Thyroid gland (tissue), 4 donors: Measurements from ENCODE around the gene BMP2K. TPM values are rescaled to one million over a fixed set of nuclear protein-coding genes. Genes with fewer than 3 reads are reported as not detected.

Source experiments
- DNase-seq, 2 donors: peaks; one replicate each; pipeline ENCODE4 v3.0.0-alpha.2; 2019
- H3K27ac ChIP-seq, 3 donors: fragments of 200-600 bp; sonication (generic); 1 replicate in 2 of 3; 2 replicates in 1 of 3; pipeline ENCODE4 v1.5.1; 2016 to 2019; ENCODE audit warnings: mild to moderate bottlenecking in 1 of 3, moderate library complexity in 1 of 3
- H3K27me3 ChIP-seq: fragments of 200-600 bp; sonication (generic); one replicate; pipeline ENCODE4 v1.5.1; 2019
- H3K36me3 ChIP-seq, 2 donors: fragments of 200-600 bp; sonication (generic); one replicate each; pipeline ENCODE4 v1.5.1; 2016 to 2019
- H3K4me1 ChIP-seq, 2 donors: fragments of 200-600 bp; sonication (generic); one replicate each; pipeline ENCODE4 v1.5.1; 2017 to 2019
- H3K4me3 ChIP-seq, 3 donors: fragments of 200-600 bp; sonication (generic); replicated peaks in 1 of 3; 1 replicate in 2 of 3; 2 replicates in 1 of 3; pipeline ENCODE4 v1.5.1; 2016; ENCODE audit warnings: mild to moderate bottlenecking in 1 of 3
- H3K9me3 ChIP-seq: fragments of 200-600 bp; sonication (generic); one replicate; pipeline ENCODE4 v1.5.1; 2017
- POLR2A ChIP-seq, 2 donors: fragments of 450-650 bp; IDR thresholded peaks; one replicate each; pipeline ENCODE4 v1.6.1; 2017; ENCODE audit warnings: antibody characterized with exemption in 2 of 2, mild to moderate bottlenecking in 2 of 2, moderate library complexity in 1 of 2
- WGBS, 2 donors: methylation state at CpG; one replicate each; pipeline ENCODE4 v1.1.5; 2017; 5-methylcytosine and 5-hydroxymethylcytosine counted together
- intact Hi-C: fragments of 100-400 bp; cut with DNase I; formaldehyde crosslinking; loops from one replicate; pipeline ENCODE4 v1.15.1; 2023
- total RNA-seq, 4 donors: library from RNA; depleted of rRNA; stranded (reverse); fragments of >200 nt; gene quantifications; one replicate each; pipeline ENCODE4 v1.2.3, GENCODE V29; 2016
- TF ChIP-seq, protein P1 (sequence below), 6 experiments: fragments of 200-600 bp in 3 of 6; fragments of 450-650 bp in 3 of 6; sonication (generic) in 3 of 6; IDR thresholded peaks; one replicate each; pipeline ENCODE4 v1.5.1; 2016 to 2019; ENCODE audit warnings: antibody characterized with exemption in 6 of 6, mild to moderate bottlenecking in 2 of 6, inconsistent platforms in 1 of 6, moderate library complexity in 1 of 6

Gene BMP2K
- total RNA-seq, 4 donors from 2014 or later: 63.8 to 69.2 (median 64.3) TPM

DNA sequence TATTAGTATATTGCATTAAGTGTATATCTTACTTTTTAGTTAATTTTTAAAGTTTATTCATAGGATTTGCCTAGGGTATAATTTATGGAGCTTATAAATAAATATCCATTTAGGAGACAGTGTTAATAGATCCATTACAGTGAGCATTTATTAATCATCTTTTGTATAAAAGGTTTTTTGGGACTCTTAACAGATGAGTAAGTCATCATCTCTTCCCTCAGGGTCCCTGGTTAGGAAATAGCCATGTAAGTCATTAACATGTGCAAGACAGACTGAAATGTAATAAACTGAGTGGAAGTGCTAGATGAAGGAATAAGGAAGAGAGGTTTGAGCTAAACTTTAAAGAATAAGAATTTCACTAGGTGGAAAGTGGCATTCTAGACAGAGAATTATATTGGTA is 93.9 kb downstream of the BMP2K start:
- intact Hi-C loops: no loop called here
- H3K27me3 ChIP-seq: no peaks in the 10 kb centered on the region
- no peak overlapping the region for H3K4me3 ChIP-seq
- no peak for DNase-seq
- H3K4me1 ChIP-seq: no peaks in the 10 kb centered on the region
- TF ChIP-seq, protein P1, sequence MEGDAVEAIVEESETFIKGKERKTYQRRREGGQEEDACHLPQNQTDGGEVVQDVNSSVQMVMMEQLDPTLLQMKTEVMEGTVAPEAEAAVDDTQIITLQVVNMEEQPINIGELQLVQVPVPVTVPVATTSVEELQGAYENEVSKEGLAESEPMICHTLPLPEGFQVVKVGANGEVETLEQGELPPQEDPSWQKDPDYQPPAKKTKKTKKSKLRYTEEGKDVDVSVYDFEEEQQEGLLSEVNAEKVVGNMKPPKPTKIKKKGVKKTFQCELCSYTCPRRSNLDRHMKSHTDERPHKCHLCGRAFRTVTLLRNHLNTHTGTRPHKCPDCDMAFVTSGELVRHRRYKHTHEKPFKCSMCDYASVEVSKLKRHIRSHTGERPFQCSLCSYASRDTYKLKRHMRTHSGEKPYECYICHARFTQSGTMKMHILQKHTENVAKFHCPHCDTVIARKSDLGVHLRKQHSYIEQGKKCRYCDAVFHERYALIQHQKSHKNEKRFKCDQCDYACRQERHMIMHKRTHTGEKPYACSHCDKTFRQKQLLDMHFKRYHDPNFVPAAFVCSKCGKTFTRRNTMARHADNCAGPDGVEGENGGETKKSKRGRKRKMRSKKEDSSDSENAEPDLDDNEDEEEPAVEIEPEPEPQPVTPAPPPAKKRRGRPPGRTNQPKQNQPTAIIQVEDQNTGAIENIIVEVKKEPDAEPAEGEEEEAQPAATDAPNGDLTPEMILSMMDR (IDR thresholded peaks at IDR 0.05): no peak
- no peak for TF ChIP-seq POLR2A (IDR thresholded peaks at IDR 0.05)
- H3K36me3 ChIP-seq: peaks cover 7 to 15% of the 10 kb centered on the region in 2 donors
- H3K9me3 ChIP-seq: no peaks in the 10 kb centered on the region
- H3K27ac ChIP-seq: no peak overlapping the region

DNA sequence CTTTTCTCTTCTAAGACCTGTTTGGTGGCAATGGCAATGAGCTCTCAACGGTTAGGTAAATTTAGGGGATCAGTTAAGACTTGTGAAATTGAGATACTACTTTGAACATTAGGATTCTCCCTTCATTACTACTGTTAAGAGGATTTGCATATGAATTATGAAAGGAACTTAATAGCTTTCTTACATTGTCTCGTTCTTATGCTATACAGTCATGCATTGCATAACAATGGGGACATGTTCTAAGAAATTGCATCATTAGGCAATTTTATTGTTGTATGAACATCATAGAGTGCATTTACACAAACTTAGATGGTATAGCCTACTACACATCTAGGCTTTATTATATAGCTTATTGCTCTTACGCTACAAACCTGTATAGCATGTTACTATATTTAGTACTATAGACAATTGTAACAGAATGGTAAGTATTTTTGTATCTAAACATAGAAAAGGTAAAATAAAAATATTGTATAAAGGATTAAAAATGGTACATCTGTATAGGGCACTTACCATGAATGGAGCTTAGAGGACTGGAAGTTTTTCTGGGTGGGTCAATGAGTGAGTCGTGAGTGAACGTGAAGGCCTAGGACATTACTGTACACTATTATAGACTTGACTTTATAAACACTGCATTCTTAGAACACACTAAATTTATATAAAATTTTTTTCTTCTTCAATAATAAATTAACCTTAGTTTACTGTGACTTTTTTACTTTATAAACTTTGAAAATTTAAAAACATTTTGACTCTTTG is 100.6 kb downstream of the BMP2K start:
- H3K36me3 ChIP-seq: peaks cover 7 to 14% of the 10 kb centered on the region in 2 donors
- H3K4me1 ChIP-seq: no peaks in the 10 kb centered on the region
- H3K27me3 ChIP-seq: no peaks in the 10 kb centered on the region
- no peak overlapping the region for H3K4me3 ChIP-seq
- no peak for DNase-seq
- WGBS, 2 donors: 92 to 94% methylated on average over 5 of the region's 5 CpGs
- H3K9me3 ChIP-seq: no peaks in the 10 kb centered on the region
- intact Hi-C loops: no loop called here
- TF ChIP-seq POLR2A (IDR thresholded peaks at IDR 0.05): no peak
- TF ChIP-seq, protein P1 (IDR thresholded peaks at IDR 0.05): no peak
- H3K27ac ChIP-seq: no peak overlapping the region

DNA sequence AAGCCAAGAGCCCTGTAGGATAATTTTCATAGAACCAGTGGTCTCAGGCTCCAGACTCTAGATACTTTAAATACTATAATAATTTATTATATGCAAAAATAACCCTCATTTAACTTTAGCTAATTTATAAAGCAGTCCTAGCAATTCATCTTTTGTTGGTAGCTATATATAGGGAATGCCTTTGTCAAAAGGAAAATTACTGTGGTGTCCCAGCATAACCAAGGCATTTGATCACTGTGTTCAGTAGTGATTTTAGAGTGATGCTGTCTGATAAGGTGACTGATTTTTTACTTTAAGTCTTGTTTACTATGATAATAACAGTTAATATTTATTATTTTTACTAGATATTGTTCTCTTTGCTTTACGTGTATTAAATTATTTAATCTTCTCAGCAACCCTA is 101.9 kb downstream of the BMP2K start:
- Histone ChIP-seq H3K4me1 (no peaks in the 10 kb centered on the region), H3K27ac (no peak overlapping the region), H3K27me3 (no peaks in the 10 kb centered on the region), H3K9me3 (no peaks in the 10 kb centered on the region), H3K36me3 (peaks cover 0 to under 1% of the 10 kb centered on the region in 2 donors), H3K4me3 (no peak overlapping the region)
- no peak for DNase-seq
- TF ChIP-seq, protein P1 (IDR thresholded peaks at IDR 0.05): no peak
- TF ChIP-seq POLR2A (IDR thresholded peaks at IDR 0.05): no peak
- WGBS, 2 donors: 97 to 98% methylated on average over 1 of the region's 1 CpG
- intact Hi-C loops: no loop called here

DNA sequence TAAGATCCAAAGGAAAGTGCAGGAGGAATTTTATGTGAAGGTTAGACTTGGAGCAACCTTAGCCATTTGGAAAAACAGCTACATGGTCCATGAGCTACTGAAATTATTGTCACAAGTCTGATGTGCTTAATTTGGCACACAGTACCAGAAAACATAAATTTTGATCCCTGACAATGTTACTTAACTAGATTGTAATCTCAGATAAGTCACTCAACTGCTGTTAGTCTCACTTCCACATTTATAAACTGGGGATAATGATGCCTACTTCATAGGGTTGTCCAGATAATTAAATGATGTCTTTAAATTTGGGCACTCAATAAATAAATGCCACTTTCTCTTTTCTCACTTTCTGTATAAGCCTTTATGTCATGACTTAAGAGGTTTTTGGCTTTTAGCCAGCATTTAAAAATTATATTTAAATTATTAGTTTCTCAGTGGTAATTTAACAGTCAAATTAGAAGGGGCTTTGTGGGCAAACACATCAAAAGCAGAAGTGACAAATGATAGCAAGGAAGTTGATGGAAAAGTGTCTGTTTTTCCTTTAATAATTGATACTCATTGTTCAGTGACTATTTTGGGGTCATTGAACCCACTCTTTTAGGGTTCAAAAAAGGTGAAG is 104.8 kb downstream of the BMP2K start:
- intact Hi-C loops: no loop called here
- DNase-seq: no peak
- Histone ChIP-seq H3K4me1 (no peaks in the 10 kb centered on the region), H3K9me3 (no peaks in the 10 kb centered on the region), H3K27ac (no peak overlapping the region), H3K36me3 (no peaks in the 10 kb centered on the region), H3K27me3 (no peaks in the 10 kb centered on the region), H3K4me3 (no peak overlapping the region)
- TF ChIP-seq, protein P1 (IDR thresholded peaks at IDR 0.05): no peak
- no peak for TF ChIP-seq POLR2A (IDR thresholded peaks at IDR 0.05)

DNA sequence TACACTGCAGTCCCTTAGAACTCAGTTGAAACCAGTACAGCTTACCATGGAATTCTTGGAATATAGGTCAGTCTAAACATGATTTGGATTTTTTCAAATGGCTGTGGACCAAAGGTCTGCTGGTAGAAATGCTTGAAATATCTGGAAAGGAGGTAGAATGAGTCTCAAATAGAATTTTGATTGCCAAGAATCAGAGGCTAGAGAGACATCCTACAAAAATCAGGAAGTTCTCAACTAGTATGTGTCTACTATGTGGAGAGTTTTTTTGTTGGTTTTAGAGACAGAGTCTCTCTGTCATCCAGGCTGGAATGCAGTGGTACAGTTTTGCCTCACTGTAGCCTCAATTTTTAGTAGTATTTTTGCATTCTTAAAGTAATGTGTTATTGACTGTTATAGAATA is 109.4 kb downstream of the BMP2K start:
- DNase-seq: no peak
- Histone ChIP-seq H3K4me3 (no peak overlapping the region), H3K27ac (no peak overlapping the region), H3K27me3 (no peaks in the 10 kb centered on the region), H3K36me3 (peaks cover 0 to 7% of the 10 kb centered on the region in 2 donors), H3K4me1 (no peaks in the 10 kb centered on the region), H3K9me3 (no peaks in the 10 kb centered on the region)
- TF ChIP-seq, protein P1 (IDR thresholded peaks at IDR 0.05): no peak
- no peak for TF ChIP-seq POLR2A (IDR thresholded peaks at IDR 0.05)
- intact Hi-C loops: no loop called here
